Measurements from ENCODE around the gene PER1. TPM values are rescaled to one million over a fixed set of nuclear protein-coding genes. Genes with fewer than 3 reads are reported as not detected.

The PER1 gene
- total RNA-seq, 1 donor from 2014 or later, result 40.8 TPM

DNA sequence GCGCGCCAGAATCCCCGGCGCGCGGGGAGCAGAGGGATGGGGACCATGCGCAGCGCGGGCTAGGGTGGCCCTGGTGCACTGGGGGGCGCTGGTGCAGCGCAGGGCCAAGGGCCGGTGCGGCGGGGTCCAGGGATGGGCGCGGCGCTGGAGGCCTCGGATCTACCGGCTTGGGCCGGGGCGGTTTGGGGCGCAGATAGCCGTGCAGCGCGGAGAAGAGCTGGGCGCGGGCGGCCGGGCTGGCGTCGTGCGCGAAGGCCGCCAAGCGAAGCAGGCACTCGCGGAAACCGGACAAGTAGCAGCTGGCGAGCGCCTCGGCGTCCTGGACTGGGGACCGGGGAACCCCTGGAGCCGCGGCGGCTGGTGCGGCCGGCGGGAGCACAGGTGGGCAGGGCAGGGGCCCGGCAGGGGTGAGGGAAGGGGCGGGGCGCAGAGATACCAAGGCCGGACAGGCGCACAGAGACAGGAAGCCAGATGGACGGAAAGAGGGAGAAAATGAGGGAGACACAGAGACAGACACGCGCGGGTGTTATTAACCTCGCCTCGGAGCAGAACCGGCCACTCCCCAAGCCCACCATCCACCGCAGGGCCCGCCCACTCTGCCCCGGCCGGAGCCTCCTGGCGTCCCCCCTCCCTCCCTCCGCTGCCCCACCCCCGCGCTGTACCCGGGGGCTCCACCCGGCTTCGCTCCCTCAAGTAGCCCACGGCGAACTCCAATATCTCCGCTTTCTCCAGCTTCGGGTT, 30.4 kb downstream of the PER1 start:
- H3K27me3 Mint-ChIP-seq, result peaks cover 68% of the 10 kb centered on the region
- TF ChIP-seq, protein P1, sequence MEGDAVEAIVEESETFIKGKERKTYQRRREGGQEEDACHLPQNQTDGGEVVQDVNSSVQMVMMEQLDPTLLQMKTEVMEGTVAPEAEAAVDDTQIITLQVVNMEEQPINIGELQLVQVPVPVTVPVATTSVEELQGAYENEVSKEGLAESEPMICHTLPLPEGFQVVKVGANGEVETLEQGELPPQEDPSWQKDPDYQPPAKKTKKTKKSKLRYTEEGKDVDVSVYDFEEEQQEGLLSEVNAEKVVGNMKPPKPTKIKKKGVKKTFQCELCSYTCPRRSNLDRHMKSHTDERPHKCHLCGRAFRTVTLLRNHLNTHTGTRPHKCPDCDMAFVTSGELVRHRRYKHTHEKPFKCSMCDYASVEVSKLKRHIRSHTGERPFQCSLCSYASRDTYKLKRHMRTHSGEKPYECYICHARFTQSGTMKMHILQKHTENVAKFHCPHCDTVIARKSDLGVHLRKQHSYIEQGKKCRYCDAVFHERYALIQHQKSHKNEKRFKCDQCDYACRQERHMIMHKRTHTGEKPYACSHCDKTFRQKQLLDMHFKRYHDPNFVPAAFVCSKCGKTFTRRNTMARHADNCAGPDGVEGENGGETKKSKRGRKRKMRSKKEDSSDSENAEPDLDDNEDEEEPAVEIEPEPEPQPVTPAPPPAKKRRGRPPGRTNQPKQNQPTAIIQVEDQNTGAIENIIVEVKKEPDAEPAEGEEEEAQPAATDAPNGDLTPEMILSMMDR (IDR thresholded peaks at IDR 0.05; ENCODE audit: unreplicated experiment), result peak; percentile 65
- no peaks in the 10 kb centered on the region for H3K9me3 Mint-ChIP-seq (ENCODE audit: low read depth)
- H3K4me3 Mint-ChIP-seq (ENCODE audit: low read depth), result peak overlapping the region; percentile 79
- peak; percentile 57 for DNase-seq (ENCODE audit: low spot score, unreplicated experiment)
- peaks cover 38% of the 10 kb centered on the region for H3K4me1 Mint-ChIP-seq (ENCODE audit: low read depth)
- peaks cover 1% of the 10 kb centered on the region for H3K36me3 Mint-ChIP-seq (ENCODE audit: insufficient read depth)
- H3K27ac Mint-ChIP-seq, result no peak overlapping the region

DNA sequence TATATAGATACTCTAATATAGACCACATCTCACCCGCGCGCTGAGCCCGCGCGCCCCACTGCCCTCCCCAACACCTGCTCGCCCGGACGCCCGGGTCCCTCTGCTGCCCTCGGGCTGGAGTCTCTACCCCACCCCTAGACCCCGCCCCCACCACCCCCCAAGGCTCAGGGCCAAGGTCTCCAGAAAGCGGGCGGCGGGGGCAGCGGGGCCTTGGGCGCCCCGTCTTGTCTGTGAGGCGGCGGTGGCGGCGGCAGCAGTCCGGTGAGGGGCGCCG, 30.9 kb downstream of the PER1 start:
- H3K36me3 Mint-ChIP-seq (ENCODE audit: insufficient read depth), result peaks cover 1% of the 10 kb centered on the region
- no peak overlapping the region for H3K27ac Mint-ChIP-seq
- no peak for DNase-seq (ENCODE audit: low spot score, unreplicated experiment)
- no peaks in the 10 kb centered on the region for H3K9me3 Mint-ChIP-seq (ENCODE audit: low read depth)
- H3K4me3 Mint-ChIP-seq (ENCODE audit: low read depth), result peak overlapping the region; percentile 69
- peaks cover 70% of the 10 kb centered on the region for H3K27me3 Mint-ChIP-seq
- TF ChIP-seq, protein P1 (IDR thresholded peaks at IDR 0.05; ENCODE audit: unreplicated experiment), result no peak
- H3K4me1 Mint-ChIP-seq (ENCODE audit: low read depth), result peaks cover 35% of the 10 kb centered on the region

DNA sequence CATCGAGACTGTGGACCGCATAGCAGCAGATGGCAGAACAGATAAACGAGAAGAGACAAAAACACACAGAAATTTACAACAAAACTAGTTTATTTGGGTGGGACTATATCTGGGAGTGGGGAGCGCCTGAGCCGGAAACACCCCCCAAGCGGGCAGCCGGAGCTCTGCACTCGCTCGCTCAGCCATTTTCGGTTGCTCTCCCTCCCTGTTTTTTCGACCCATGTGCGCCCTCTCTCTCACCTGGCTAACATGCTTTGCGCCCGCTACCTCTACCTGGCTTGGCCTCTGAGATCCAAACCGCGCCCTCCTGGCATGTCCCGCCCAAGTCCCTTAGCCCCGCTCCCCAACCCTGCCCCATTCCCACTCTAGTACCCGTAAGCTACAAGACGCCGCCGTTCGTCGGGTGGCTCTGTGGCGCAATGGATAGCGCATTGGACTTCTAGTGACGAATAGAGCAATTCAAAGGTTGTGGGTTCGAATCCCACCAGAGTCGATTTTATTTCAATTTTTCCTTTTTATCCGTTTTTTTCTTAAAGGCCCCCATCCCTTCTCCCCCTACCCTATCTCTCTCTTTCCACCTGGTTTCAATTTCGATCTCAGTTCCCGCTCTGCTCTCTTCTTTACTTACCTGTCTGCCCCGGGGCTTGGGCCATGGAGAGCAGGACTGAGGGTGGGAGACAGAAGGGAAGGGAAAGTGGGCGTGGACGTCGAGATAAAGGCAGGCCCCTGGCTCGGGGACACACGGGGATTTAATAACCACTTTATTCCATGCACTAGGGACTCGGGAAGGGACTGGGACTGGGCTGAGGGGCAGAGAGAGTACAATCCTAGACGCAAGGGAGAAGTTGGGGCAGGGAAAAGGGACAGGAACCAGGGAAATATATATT, 31.4 kb downstream of the PER1 start:
- Mint-ChIP-seq H3K27me3 (peaks cover 70% of the 10 kb centered on the region), H3K4me1 (ENCODE audit: low read depth) (peaks cover 31% of the 10 kb centered on the region), H3K36me3 (ENCODE audit: insufficient read depth) (peaks cover 1% of the 10 kb centered on the region), H3K27ac (peak overlapping the region; percentile 98), H3K4me3 (ENCODE audit: low read depth) (peak overlapping the region; percentile 69), H3K9me3 (ENCODE audit: low read depth) (no peaks in the 10 kb centered on the region)
- TF ChIP-seq, protein P1 (IDR thresholded peaks at IDR 0.05; ENCODE audit: unreplicated experiment), result peak; percentile 47
- peak; percentile 50 for DNase-seq (ENCODE audit: low spot score, unreplicated experiment)

DNA sequence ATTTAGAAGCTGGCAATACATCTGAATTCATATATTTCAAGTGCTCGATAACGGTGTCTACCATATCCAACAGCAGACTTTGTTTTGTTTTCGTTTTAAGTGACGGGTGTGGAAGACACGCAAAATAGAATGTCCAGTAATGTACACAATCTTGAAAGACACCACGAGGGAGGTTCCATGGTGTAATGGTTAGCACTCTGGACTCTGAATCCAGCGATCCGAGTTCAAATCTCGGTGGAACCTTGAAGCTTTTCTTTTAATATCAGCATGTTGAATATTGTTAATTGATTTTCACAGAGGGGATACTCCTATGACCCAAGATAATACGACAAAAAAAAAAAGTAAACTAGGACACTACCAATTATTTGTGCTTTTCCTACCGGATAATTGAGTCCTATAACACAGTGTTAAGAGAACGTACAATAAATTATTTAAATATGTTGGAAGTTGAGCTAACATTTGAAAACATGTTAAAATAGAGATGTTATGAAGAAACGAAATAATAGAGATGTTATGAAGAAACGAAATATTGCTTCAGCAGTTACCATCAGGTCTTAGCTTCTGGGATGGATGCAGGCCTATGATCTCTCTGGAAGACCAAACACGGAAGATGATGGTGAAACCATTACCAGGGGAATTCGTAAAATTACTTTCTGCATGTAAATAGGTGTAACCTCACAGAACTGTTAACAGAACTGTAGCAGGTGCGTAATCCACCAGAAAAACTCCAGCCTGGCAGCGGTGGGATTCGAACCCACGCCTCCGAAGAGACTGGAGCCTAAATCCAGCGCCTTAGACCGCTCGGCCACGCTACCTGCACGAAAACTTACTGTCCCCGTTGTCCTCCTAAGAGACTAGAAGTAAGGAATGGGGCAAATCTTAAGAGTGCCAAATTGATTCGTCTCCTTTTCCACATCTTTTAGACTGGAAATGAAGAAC, 32.4 kb downstream of the PER1 start:
- Mint-ChIP-seq H3K27ac (peak overlapping the region; percentile 98), H3K36me3 (ENCODE audit: insufficient read depth) (peaks cover 1% of the 10 kb centered on the region), H3K4me3 (ENCODE audit: low read depth) (peak overlapping the region; percentile 69), H3K4me1 (ENCODE audit: low read depth) (peaks cover 30% of the 10 kb centered on the region), H3K9me3 (ENCODE audit: low read depth) (no peaks in the 10 kb centered on the region), H3K27me3 (peaks cover 70% of the 10 kb centered on the region)
- TF ChIP-seq, protein P1 (IDR thresholded peaks at IDR 0.05; ENCODE audit: unreplicated experiment), result no peak
- DNase-seq (ENCODE audit: low spot score, unreplicated experiment), result peak; percentile 77

Measured in progenitor cell of endocrine pancreas (in vitro differentiated cells).